ENCODE results near the gene RIMS4.

RIMS4 gene

GRCh38 chr20:44840826-44841225, 30.5 kb upstream of the RIMS4 start:
- Histone ChIP-seq H3K27me3 (ENCODE audit: insufficient read depth, low read length, poor library complexity) (no peaks in the 10 kb centered on the region), H3K79me1 (ENCODE audit: low read length) (no peaks in the 10 kb centered on the region), H3K4ac (ENCODE audit: low read depth, low read length) (no peak overlapping the region), H3K9ac (ENCODE audit: low read length) (no peak overlapping the region), H2BK15ac (replicated peaks; ENCODE audit: low read depth) (no peak overlapping the region), H4K5ac (ENCODE audit: low read length) (no peak overlapping the region), H3K4me3 (ENCODE audit: low read length) (no peak overlapping the region), H2BK120ac (ENCODE audit: low read depth, low read length) (no peak overlapping the region), H2BK5ac (ENCODE audit: low read length) (no peak overlapping the region), H2AK5ac (ENCODE audit: low read length) (no peak overlapping the region), H3K4me2 (ENCODE audit: low read length) (no peak overlapping the region), H4K8ac (ENCODE audit: low read depth, low read length) (no peak overlapping the region), H3K18ac (ENCODE audit: low read length) (no peak overlapping the region), H3K4me1 (ENCODE audit: control insufficient read depth, low read depth, low read length) (peaks cover under 1% of the 10 kb centered on the region), H3K36me3 (ENCODE audit: control insufficient read depth, insufficient read depth, low read length) (no peaks in the 10 kb centered on the region), H3K79me2 (ENCODE audit: control insufficient read depth, insufficient read depth, low read length) (no peaks in the 10 kb centered on the region), H3K27ac (ENCODE audit: low read depth, low read length) (no peak overlapping the region), H3K56ac (ENCODE audit: low read length) (no peak overlapping the region), H3K23ac (ENCODE audit: low read length) (no peak overlapping the region)
- WGBS (ENCODE audit: extremely low coverage, insufficient coverage, low lambda C conversion rate): no CpG with 5 or more reads among the region's 5 CpGs
- no peak for DNase-seq

- H3K4me2 ChIP-seq (ENCODE audit: low read length): no peak overlapping the region
- H4K8ac ChIP-seq (ENCODE audit: low read depth, low read length): no peak overlapping the region
- no peaks in the 10 kb centered on the region for H3K36me3 ChIP-seq (ENCODE audit: control insufficient read depth, insufficient read depth, low read length)
- H3K56ac ChIP-seq (ENCODE audit: low read length): no peak overlapping the region
- H3K23ac ChIP-seq (ENCODE audit: low read length): no peak overlapping the region
- no peak overlapping the region for H3K27ac ChIP-seq (ENCODE audit: low read depth, low read length)
- no peak overlapping the region for H3K9ac ChIP-seq (ENCODE audit: low read length)
- no peak overlapping the region for H2BK5ac ChIP-seq (ENCODE audit: low read length)
- WGBS (ENCODE audit: extremely low coverage, insufficient coverage, low lambda C conversion rate): no CpG with 5 or more reads among the region's 5 CpGs
- no peak overlapping the region for H2AK5ac ChIP-seq (ENCODE audit: low read length)
- H4K5ac ChIP-seq (ENCODE audit: low read length): no peak overlapping the region
- H2BK15ac ChIP-seq (replicated peaks; ENCODE audit: low read depth): no peak overlapping the region
- no peaks in the 10 kb centered on the region for H3K27me3 ChIP-seq (ENCODE audit: insufficient read depth, low read length, poor library complexity)
- peaks cover 1% of the 10 kb centered on the region for H3K4me1 ChIP-seq (ENCODE audit: control insufficient read depth, low read depth, low read length)
- H3K79me1 ChIP-seq (ENCODE audit: low read length): no peaks in the 10 kb centered on the region
- H3K4me3 ChIP-seq (ENCODE audit: low read length): no peak overlapping the region
- no peaks in the 10 kb centered on the region for H3K79me2 ChIP-seq (ENCODE audit: control insufficient read depth, insufficient read depth, low read length)
- DNase-seq: no peak
- no peak overlapping the region for H3K4ac ChIP-seq (ENCODE audit: low read depth, low read length)
- H2BK120ac ChIP-seq (ENCODE audit: low read depth, low read length): no peak overlapping the region
- no peak overlapping the region for H3K18ac ChIP-seq (ENCODE audit: low read length)
These were observed 29.1 kb upstream of the RIMS4 start for GRCh38 chr20:44839481-44839880.

DNA sequence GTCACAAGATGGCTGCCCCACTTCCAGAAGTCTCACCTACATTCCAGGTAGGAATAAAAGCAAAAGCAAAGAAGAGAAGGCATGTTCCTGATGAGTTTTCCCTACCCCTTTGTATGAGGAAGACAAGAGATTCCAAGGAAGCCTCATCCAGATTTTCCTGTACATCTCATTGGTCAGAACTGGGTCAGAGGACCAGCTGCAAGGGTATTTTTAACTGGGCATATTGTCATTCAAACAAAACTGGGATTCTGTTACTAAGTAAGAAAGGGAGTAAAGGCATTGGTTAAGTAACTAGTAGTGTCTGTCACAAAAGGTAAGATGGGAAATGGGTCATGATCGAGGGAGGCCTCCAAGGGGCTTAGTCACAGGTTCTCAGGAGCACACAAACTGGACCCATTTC, 28.2 kb upstream of the RIMS4 start:
- Histone ChIP-seq H3K9ac (ENCODE audit: low read length) (no peak overlapping the region), H3K4me2 (ENCODE audit: low read length) (no peak overlapping the region), H3K4me3 (ENCODE audit: low read length) (no peak overlapping the region), H3K4me1 (ENCODE audit: control insufficient read depth, low read depth, low read length) (peaks cover 1% of the 10 kb centered on the region), H3K4ac (ENCODE audit: low read depth, low read length) (no peak overlapping the region), H2BK15ac (replicated peaks; ENCODE audit: low read depth) (no peak overlapping the region), H2BK120ac (ENCODE audit: low read depth, low read length) (no peak overlapping the region), H2AK5ac (ENCODE audit: low read length) (no peak overlapping the region), H3K79me2 (ENCODE audit: control insufficient read depth, insufficient read depth, low read length) (no peaks in the 10 kb centered on the region), H3K79me1 (ENCODE audit: low read length) (no peaks in the 10 kb centered on the region), H3K27ac (ENCODE audit: low read depth, low read length) (no peak overlapping the region), H3K36me3 (ENCODE audit: control insufficient read depth, insufficient read depth, low read length) (no peaks in the 10 kb centered on the region), H4K5ac (ENCODE audit: low read length) (no peak overlapping the region), H2BK5ac (ENCODE audit: low read length) (no peak overlapping the region), H3K27me3 (ENCODE audit: insufficient read depth, low read length, poor library complexity) (no peaks in the 10 kb centered on the region), H3K23ac (ENCODE audit: low read length) (no peak overlapping the region), H3K56ac (ENCODE audit: low read length) (no peak overlapping the region), H4K8ac (ENCODE audit: low read depth, low read length) (no peak overlapping the region), H3K18ac (ENCODE audit: low read length) (no peak overlapping the region)
- DNase-seq: no peak
- WGBS (ENCODE audit: extremely low coverage, insufficient coverage, low lambda C conversion rate): no CpG with 5 or more reads among the region's 1 CpG

- Histone ChIP-seq H3K9ac (ENCODE audit: low read length) (no peak overlapping the region), H2BK15ac (replicated peaks; ENCODE audit: low read depth) (no peak overlapping the region), H3K4me1 (ENCODE audit: control insufficient read depth, low read depth, low read length) (peaks cover 1% of the 10 kb centered on the region), H3K4me2 (ENCODE audit: low read length) (no peak overlapping the region), H4K5ac (ENCODE audit: low read length) (no peak overlapping the region), H3K4me3 (ENCODE audit: low read length) (no peak overlapping the region), H4K8ac (ENCODE audit: low read depth, low read length) (no peak overlapping the region), H2BK5ac (ENCODE audit: low read length) (no peak overlapping the region), H3K79me2 (ENCODE audit: control insufficient read depth, insufficient read depth, low read length) (no peaks in the 10 kb centered on the region), H3K79me1 (ENCODE audit: low read length) (no peaks in the 10 kb centered on the region), H2BK120ac (ENCODE audit: low read depth, low read length) (no peak overlapping the region), H3K18ac (ENCODE audit: low read length) (no peak overlapping the region), H3K4ac (ENCODE audit: low read depth, low read length) (no peak overlapping the region), H2AK5ac (ENCODE audit: low read length) (no peak overlapping the region), H3K27me3 (ENCODE audit: insufficient read depth, low read length, poor library complexity) (no peaks in the 10 kb centered on the region), H3K27ac (ENCODE audit: low read depth, low read length) (no peak overlapping the region), H3K23ac (ENCODE audit: low read length) (no peak overlapping the region), H3K56ac (ENCODE audit: low read length) (no peak overlapping the region), H3K36me3 (ENCODE audit: control insufficient read depth, insufficient read depth, low read length) (no peaks in the 10 kb centered on the region)
- no peak for DNase-seq
- WGBS (ENCODE audit: extremely low coverage, insufficient coverage, low lambda C conversion rate): no CpG with 5 or more reads among the region's 3 CpGs
These were observed 27.6 kb upstream of the RIMS4 start for GRCh38 chr20:44837946-44838345.

DNA sequence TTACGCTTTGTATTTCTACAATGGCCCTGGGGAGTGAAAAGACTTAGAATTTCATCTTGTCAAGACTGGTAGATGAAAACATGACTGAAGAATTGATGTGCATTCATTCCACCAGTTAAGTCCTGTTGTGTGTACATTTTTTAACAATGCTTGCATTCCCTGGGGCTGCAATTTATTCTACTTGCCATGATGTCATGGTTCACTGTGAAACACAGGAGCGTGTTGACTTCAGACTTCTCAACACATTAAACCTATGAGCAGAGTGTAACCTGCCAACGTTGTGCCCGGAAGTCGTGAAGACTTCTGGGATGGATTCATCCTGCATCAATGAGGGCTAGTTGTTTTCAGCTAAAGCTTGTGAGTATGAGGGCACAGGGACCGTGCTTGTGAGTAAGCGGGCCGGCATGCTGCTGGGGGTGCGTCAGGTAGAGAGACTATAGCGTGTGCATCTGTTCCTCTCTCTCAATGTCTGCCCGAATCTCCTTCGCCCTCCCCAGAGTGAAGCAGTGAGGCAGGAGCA, 26.3 kb upstream of the RIMS4 start:
- H3K27ac ChIP-seq (ENCODE audit: low read depth, low read length): no peak overlapping the region
- no peaks in the 10 kb centered on the region for H3K27me3 ChIP-seq (ENCODE audit: insufficient read depth, low read length, poor library complexity)
- H2BK120ac ChIP-seq (ENCODE audit: low read depth, low read length): no peak overlapping the region
- H3K4me1 ChIP-seq (ENCODE audit: control insufficient read depth, low read depth, low read length): peaks cover 1% of the 10 kb centered on the region
- DNase-seq: no peak
- no peak overlapping the region for H3K23ac ChIP-seq (ENCODE audit: low read length)
- no peak overlapping the region for H2BK5ac ChIP-seq (ENCODE audit: low read length)
- no peak overlapping the region for H3K4me2 ChIP-seq (ENCODE audit: low read length)
- H3K56ac ChIP-seq (ENCODE audit: low read length): no peak overlapping the region
- no peak overlapping the region for H2BK15ac ChIP-seq (replicated peaks; ENCODE audit: low read depth)
- no peaks in the 10 kb centered on the region for H3K36me3 ChIP-seq (ENCODE audit: control insufficient read depth, insufficient read depth, low read length)
- H3K4ac ChIP-seq (ENCODE audit: low read depth, low read length): no peak overlapping the region
- H3K9ac ChIP-seq (ENCODE audit: low read length): no peak overlapping the region
- H2AK5ac ChIP-seq (ENCODE audit: low read length): no peak overlapping the region
- no peak overlapping the region for H3K18ac ChIP-seq (ENCODE audit: low read length)
- no peaks in the 10 kb centered on the region for H3K79me1 ChIP-seq (ENCODE audit: low read length)
- no CpG with 5 or more reads among the region's 12 CpGs for WGBS (ENCODE audit: extremely low coverage, insufficient coverage, low lambda C conversion rate)
- H4K8ac ChIP-seq (ENCODE audit: low read depth, low read length): no peak overlapping the region
- H3K4me3 ChIP-seq (ENCODE audit: low read length): no peak overlapping the region
- H4K5ac ChIP-seq (ENCODE audit: low read length): no peak overlapping the region
- H3K79me2 ChIP-seq (ENCODE audit: control insufficient read depth, insufficient read depth, low read length): no peaks in the 10 kb centered on the region

DNA sequence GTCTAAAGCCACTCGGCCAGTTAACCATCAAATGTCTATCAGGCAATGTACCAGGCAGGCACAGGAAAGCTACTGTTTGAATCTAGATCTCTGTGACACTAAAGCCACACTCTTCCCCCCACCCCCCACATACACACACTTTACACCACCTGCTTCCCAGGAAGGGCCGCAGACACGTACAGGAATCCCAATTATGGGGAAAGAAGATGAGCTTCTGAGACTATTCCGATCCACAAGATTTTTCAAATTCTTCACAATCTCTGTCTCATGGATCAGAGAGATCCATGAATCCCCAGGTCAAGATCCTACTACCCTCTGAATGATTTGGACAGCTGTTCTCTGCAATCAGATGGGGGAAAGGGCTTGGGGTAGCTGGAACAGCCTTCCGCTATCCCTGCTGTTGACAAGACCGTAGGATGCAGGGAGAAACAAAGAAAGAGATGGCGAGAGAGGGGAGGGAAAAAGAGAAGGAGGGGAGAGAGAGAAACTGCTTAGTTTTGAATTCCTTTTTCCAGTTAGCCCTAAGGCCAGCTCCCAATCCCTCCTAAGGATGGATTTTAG, 25.4 kb upstream of the RIMS4 start:
- no CpG with 5 or more reads among the region's 7 CpGs for WGBS (ENCODE audit: extremely low coverage, insufficient coverage, low lambda C conversion rate)
- Histone ChIP-seq H2BK15ac (replicated peaks; ENCODE audit: low read depth) (no peak overlapping the region), H3K4me1 (ENCODE audit: control insufficient read depth, low read depth, low read length) (peaks cover 1% of the 10 kb centered on the region), H3K4me3 (ENCODE audit: low read length) (no peak overlapping the region), H3K9ac (ENCODE audit: low read length) (no peak overlapping the region), H3K4me2 (ENCODE audit: low read length) (no peak overlapping the region), H3K23ac (ENCODE audit: low read length) (no peak overlapping the region), H3K36me3 (ENCODE audit: control insufficient read depth, insufficient read depth, low read length) (no peaks in the 10 kb centered on the region), H3K18ac (ENCODE audit: low read length) (no peak overlapping the region), H3K27me3 (ENCODE audit: insufficient read depth, low read length, poor library complexity) (no peaks in the 10 kb centered on the region), H2BK5ac (ENCODE audit: low read length) (no peak overlapping the region), H3K56ac (ENCODE audit: low read length) (no peak overlapping the region), H3K79me1 (ENCODE audit: low read length) (no peaks in the 10 kb centered on the region), H3K4ac (ENCODE audit: low read depth, low read length) (no peak overlapping the region), H2AK5ac (ENCODE audit: low read length) (no peak overlapping the region), H3K79me2 (ENCODE audit: control insufficient read depth, insufficient read depth, low read length) (no peaks in the 10 kb centered on the region), H4K5ac (ENCODE audit: low read length) (no peak overlapping the region), H4K8ac (ENCODE audit: low read depth, low read length) (no peak overlapping the region), H3K27ac (ENCODE audit: low read depth, low read length) (no peak overlapping the region), H2BK120ac (ENCODE audit: low read depth, low read length) (no peak overlapping the region)
- DNase-seq: no peak
